Osteocyte (in vitro differentiated cells): ENCODE data around the gene SNTG2. TPM values are rescaled to one million over a fixed set of nuclear protein-coding genes. Genes with fewer than 3 reads are reported as not detected.
A peak's percentile ranks its signal among the peaks of the same experiment; 100 is the strongest.

Source experiments
- DNase-seq: peaks from one replicate; pipeline ENCODE4 v3.0.0; 2021; ENCODE audit warnings: mixed read lengths; ENCODE audit not compliant: unreplicated experiment; ENCODE audit errors: extremely low spot score
- H3K27ac Mint-ChIP-seq: one replicate; pipeline ENCODE4 v1.8.0; 2021; ENCODE audit warnings: mild to moderate bottlenecking, mixed read lengths; ENCODE audit not compliant: unreplicated experiment
- H3K27me3 Mint-ChIP-seq: one replicate; pipeline ENCODE4 v1.8.0; 2021; ENCODE audit warnings: mixed read lengths; ENCODE audit not compliant: unreplicated experiment
- H3K36me3 Mint-ChIP-seq: one replicate; pipeline ENCODE4 v1.8.0; 2021; ENCODE audit warnings: mixed read lengths; ENCODE audit not compliant: unreplicated experiment
- H3K4me1 Mint-ChIP-seq: one replicate; pipeline ENCODE4 v1.8.0; 2021; ENCODE audit warnings: mixed read lengths; ENCODE audit not compliant: unreplicated experiment
- H3K4me3 Mint-ChIP-seq: one replicate; pipeline ENCODE4 v1.8.0; 2021; ENCODE audit warnings: mild to moderate bottlenecking, moderate library complexity, mixed read lengths; ENCODE audit not compliant: unreplicated experiment
- H3K9me3 Mint-ChIP-seq: one replicate; pipeline ENCODE4 v1.8.0; 2021; ENCODE audit warnings: mixed read lengths; ENCODE audit not compliant: unreplicated experiment
- CTCF ChIP-seq: fragments of 200-600 bp; sonication (generic); IDR thresholded peaks from 2 replicates; pipeline ENCODE4 v1.5.0; 2021; ENCODE audit warnings: antibody characterized with exemption, mild to moderate bottlenecking, moderate library complexity
- total RNA-seq: library from RNA; stranded (reverse); gene quantifications from 2 replicates; pipeline ENCODE4 v1.2.1, GENCODE V29; 2021

Gene SNTG2
- total RNA-seq, 1 donor from 2014 or later = not detected

- Mint-ChIP-seq H3K9me3 (no peaks in the 10 kb centered on the region), H3K36me3 (no peaks in the 10 kb centered on the region), H3K4me3 (no peak overlapping the region), H3K27ac (no peak overlapping the region), H3K27me3 (no peaks in the 10 kb centered on the region), H3K4me1 (no peaks in the 10 kb centered on the region)
- no peak for TF ChIP-seq CTCF
- peak; percentile 68 for DNase-seq
Measured at GRCh38 chr2:1307670-1308069, 357.0 kb downstream of the SNTG2 start.

- Mint-ChIP-seq H3K4me3 (no peak overlapping the region), H3K9me3 (no peaks in the 10 kb centered on the region), H3K36me3 (no peaks in the 10 kb centered on the region), H3K27me3 (no peaks in the 10 kb centered on the region), H3K4me1 (no peaks in the 10 kb centered on the region), H3K27ac (no peak overlapping the region)
- no peak for TF ChIP-seq CTCF
- DNase-seq = peak; percentile 42
Measured at GRCh38 chr2:1308678-1309077, 358.0 kb downstream of the SNTG2 start.

GRCh38 chr2:1309507-1309906 lies 358.9 kb downstream of the SNTG2 start:
- H3K4me1 Mint-ChIP-seq = no peaks in the 10 kb centered on the region
- H3K27me3 Mint-ChIP-seq = no peaks in the 10 kb centered on the region
- no peak for TF ChIP-seq CTCF
- H3K27ac Mint-ChIP-seq = no peak overlapping the region
- DNase-seq = no peak
- H3K4me3 Mint-ChIP-seq = no peak overlapping the region
- no peaks in the 10 kb centered on the region for H3K9me3 Mint-ChIP-seq
- no peaks in the 10 kb centered on the region for H3K36me3 Mint-ChIP-seq

- Mint-ChIP-seq H3K4me3 (no peak overlapping the region), H3K9me3 (no peaks in the 10 kb centered on the region)
Measured at GRCh38 chr2:1310202-1310601, 359.6 kb downstream of the SNTG2 start.

GRCh38 chr2:1310866-1311265 lies 360.2 kb downstream of the SNTG2 start:
- TF ChIP-seq CTCF = no peak
- Mint-ChIP-seq H3K36me3 (no peaks in the 10 kb centered on the region), H3K4me3 (no peak overlapping the region), H3K4me1 (no peaks in the 10 kb centered on the region), H3K27ac (no peak overlapping the region), H3K9me3 (no peaks in the 10 kb centered on the region), H3K27me3 (no peaks in the 10 kb centered on the region)
- DNase-seq = peak; percentile 75

More at GRCh38 chr2:1310202-1310601, 359.6 kb downstream of the SNTG2 start:
- DNase-seq = peak; percentile 66
- no peaks in the 10 kb centered on the region for H3K27me3 Mint-ChIP-seq
- no peak for TF ChIP-seq CTCF
- no peak overlapping the region for H3K27ac Mint-ChIP-seq
- H3K4me1 Mint-ChIP-seq = no peaks in the 10 kb centered on the region
- H3K36me3 Mint-ChIP-seq = no peaks in the 10 kb centered on the region
